Loucy (cell line): ENCODE data around the gene LMF2.

Experiments
- H2AFZ ChIP-seq: fragments of 200-600 bp; sonication (generic); 2 replicates; pipeline ENCODE4 v1.6.0; 2016; ENCODE audit warnings: antibody characterized with exemption, mild to moderate bottlenecking, low read length, moderate library complexity
- H3F3A ChIP-seq: fragments of 200-600 bp; 2 replicates; pipeline ENCODE4 v1.6.0; 2016; ENCODE audit warnings: antibody characterized with exemption, low read depth, mild to moderate bottlenecking
- H3K27me3 ChIP-seq: fragments of 200-600 bp; sonication (generic); 2 replicates; pipeline ENCODE4 v1.6.1; 2014; ENCODE audit warnings: low read length, mild to moderate bottlenecking; ENCODE audit not compliant: insufficient read depth, poor library complexity, severe bottlenecking
- H3K36me3 ChIP-seq: fragments of 200-600 bp; sonication (generic); 2 replicates; pipeline ENCODE4 v1.6.1; 2016; ENCODE audit warnings: low read length; ENCODE audit not compliant: insufficient read depth
- H3K4me1 ChIP-seq: fragments of 200-600 bp; sonication (generic); 2 replicates; pipeline ENCODE4 v1.5.1; 2014; ENCODE audit warnings: low read length, mild to moderate bottlenecking; ENCODE audit not compliant: insufficient read depth, poor library complexity, severe bottlenecking
- H3K4me2 ChIP-seq: fragments of 200-600 bp; sonication (generic); 2 replicates; pipeline ENCODE4 v1.6.0; 2014; ENCODE audit warnings: antibody characterized with exemption, low read length, low read depth, mild to moderate bottlenecking; ENCODE audit not compliant: poor library complexity, severe bottlenecking
- H3K4me3 ChIP-seq: fragments of 200-600 bp; sonication (generic); 2 replicates; pipeline ENCODE4 v1.5.1; 2014; ENCODE audit warnings: low read length, mild to moderate bottlenecking, mixed read lengths; ENCODE audit not compliant: poor library complexity, severe bottlenecking
- H3K79me2 ChIP-seq: fragments of 200-600 bp; sonication (generic); 2 replicates; pipeline ENCODE4 v1.6.1; 2014; ENCODE audit warnings: low read length; ENCODE audit not compliant: insufficient read depth
- H3K9ac ChIP-seq: fragments of 200-600 bp; sonication (generic); 2 replicates; pipeline ENCODE4 v1.6.0; 2014; ENCODE audit warnings: mild to moderate bottlenecking, low read depth, low read length, moderate library complexity; ENCODE audit not compliant: poor library complexity, severe bottlenecking
- H3K9me2 ChIP-seq: fragments of 200-600 bp; sonication (generic); replicated peaks from 2 replicates; pipeline ENCODE4 v1.6.1; 2016; ENCODE audit warnings: low read depth, low read length, mixed read lengths
- H3K9me3 ChIP-seq: fragments of 200-600 bp; sonication (generic); 2 replicates; pipeline ENCODE4 v1.6.1; 2014; ENCODE audit warnings: mild to moderate bottlenecking, antibody characterized with exemption, low read length, low read depth; ENCODE audit not compliant: insufficient read depth
- H4K20me1 ChIP-seq: fragments of 200-600 bp; sonication (generic); 2 replicates; pipeline ENCODE4 v1.6.0; 2014; ENCODE audit warnings: antibody characterized with exemption, low read length, mild to moderate bottlenecking; ENCODE audit not compliant: insufficient read depth, poor library complexity, severe bottlenecking
- CTCF ChIP-seq: fragments of 200-600 bp; sonication (generic); conservative IDR thresholded peaks from 2 replicates; pipeline ENCODE4 v1.5.1; 2014; ENCODE audit warnings: mild to moderate bottlenecking, antibody characterized with exemption, low read length
- EZH2phosphoT487 ChIP-seq: fragments of 200-600 bp; IDR thresholded peaks from 2 replicates; pipeline ENCODE4 v1.6.1; 2018; ENCODE audit warnings: antibody characterized with exemption, mild to moderate bottlenecking, moderate library complexity, borderline replicate concordance

Gene LMF2

GRCh38 chr22:50481045-50481439 lies 26.5 kb downstream of the LMF2 start:
- H2AFZ ChIP-seq: no peak overlapping the region

GRCh38 chr22:50479721-50480120 lies 27.8 kb downstream of the LMF2 start:
- Histone ChIP-seq H4K20me1 (no peaks in the 10 kb centered on the region), H3K4me1 (peaks cover 10% of the 10 kb centered on the region), H3F3A (no peaks in the 10 kb centered on the region), H3K9ac (no peak overlapping the region), H3K9me2 (no peaks in the 10 kb centered on the region), H3K4me2 (no peak overlapping the region), H3K27me3 (no peaks in the 10 kb centered on the region), H2AFZ (no peak overlapping the region), H3K4me3 (no peak overlapping the region), H3K9me3 (no peaks in the 10 kb centered on the region), H3K36me3 (no peaks in the 10 kb centered on the region), H3K79me2 (peaks cover under 1% of the 10 kb centered on the region)
- no peak for TF ChIP-seq CTCF
- TF ChIP-seq EZH2phosphoT487: no peak

More at GRCh38 chr22:50481045-50481439, 26.5 kb downstream of the LMF2 start:
- TF ChIP-seq CTCF (no peak), EZH2phosphoT487 (no peak)
- H3K9ac ChIP-seq: no peak overlapping the region
- H3K9me3 ChIP-seq: no peaks in the 10 kb centered on the region
- no peak overlapping the region for H3K4me3 ChIP-seq
- no peaks in the 10 kb centered on the region for H3K27me3 ChIP-seq
- H3K4me2 ChIP-seq: no peak overlapping the region
- H3K9me2 ChIP-seq: no peaks in the 10 kb centered on the region
- H3K4me1 ChIP-seq: peaks cover 8% of the 10 kb centered on the region
- H4K20me1 ChIP-seq: no peaks in the 10 kb centered on the region
- H3K36me3 ChIP-seq: no peaks in the 10 kb centered on the region
- no peaks in the 10 kb centered on the region for H3F3A ChIP-seq
- H3K79me2 ChIP-seq: no peaks in the 10 kb centered on the region

- TF ChIP-seq EZH2phosphoT487: no peak
- no peak for TF ChIP-seq CTCF
- peaks cover 13% of the 10 kb centered on the region for H4K20me1 ChIP-seq
- peaks cover 18% of the 10 kb centered on the region for H3K79me2 ChIP-seq
- no peak overlapping the region for H3K9ac ChIP-seq
- H2AFZ ChIP-seq: no peak overlapping the region
- no peaks in the 10 kb centered on the region for H3F3A ChIP-seq
- no peaks in the 10 kb centered on the region for H3K27me3 ChIP-seq
- no peaks in the 10 kb centered on the region for H3K9me2 ChIP-seq
- no peak overlapping the region for H3K4me2 ChIP-seq
- no peaks in the 10 kb centered on the region for H3K36me3 ChIP-seq
- H3K9me3 ChIP-seq: no peaks in the 10 kb centered on the region
- H3K4me3 ChIP-seq: no peak overlapping the region
- H3K4me1 ChIP-seq: peaks cover 19% of the 10 kb centered on the region
These were observed 29.6 kb downstream of the LMF2 start for GRCh38 chr22:50477923-50478322.
